GM12878 (cell line): ENCODE results near the gene ACTR5. TPM values are rescaled to one million over a fixed set of nuclear protein-coding genes. Genes with fewer than 3 reads are reported as not detected.

Source experiments
- ATAC-seq: fragments of 200-7000 bp; cut with Tn5 transposase; 3 replicates; pipeline ENCODE4 v1.9.1; 2020; ENCODE audit warnings: mild to moderate bottlenecking, moderate library complexity
- BruUV-seq: library from RNA; stranded (reverse); fragments of 400-500 nt; replicated peaks from 2 replicates; lab custom pipeline; 2021; lab: Mats Ljungman, UMichigan
- CTCF ChIA-PET: fragments of 300-600 bp; sonication (Branson Sonifier 250); formaldehyde crosslinking; extraction: SDS; loops from one replicate; lab custom pipeline; 2021; ENCODE audit warnings: inconsistent platforms; lab: Yijun Ruan, JAX
- POLR2A ChIA-PET: fragments of 350-600 bp; formaldehyde crosslinking; extraction: SDS; loops from one replicate; lab custom pipeline; 2021; ENCODE audit warnings: inconsistent platforms; lab: Charles Lee
- RAD21 ChIA-PET: fragments of 300-600 bp; sonication (Branson Sonifier 250); formaldehyde crosslinking; loops from one replicate; lab custom pipeline; 2023; ENCODE audit warnings: antibody characterized with exemption; ENCODE audit not compliant: unreplicated experiment; lab: Charles Lee
- SMC1A ChIA-PET: fragments of 300-600 bp; sonication (Branson Sonifier 250); formaldehyde crosslinking; loops from one replicate; lab custom pipeline; 2023; ENCODE audit not compliant: unreplicated experiment, uncharacterized antibody; lab: Charles Lee
- DNase-seq: peaks from one replicate; pipeline ENCODE4 v3.0.0-alpha.2; 2011; ENCODE audit warnings: low read depth, low spot score
- FAIRE-seq: peaks from 3 replicates; lab custom pipeline; 2011; peaks lifted over from hg19 to GRCh38; lab: Jason Lieb, UNC
- H2AFZ ChIP-seq: 2 replicates; pipeline ENCODE4 v1.6.0; 2011; ENCODE audit warnings: low read depth, low read length, control low read depth; ENCODE audit not compliant: control insufficient read depth
- H3K27ac ChIP-seq: 2 replicates; pipeline ENCODE4 v1.5.1; 2011; ENCODE audit warnings: control low read depth; ENCODE audit not compliant: control insufficient read depth, insufficient read depth
- H3K27me3 ChIP-seq, 2 experiments: replicated peaks in 1 of 2; 2 replicates each; pipeline versions ENCODE4 v1.6.0 to v1.6.1; 2011; ENCODE audit warnings: low read length in 1 of 2; ENCODE audit not compliant: control insufficient read depth in 2 of 2, insufficient read depth in 2 of 2
- H3K36me3 ChIP-seq, 2 experiments: 2 replicates each; pipeline ENCODE4 v1.5.1; 2011; ENCODE audit warnings: low read length in 1 of 2; ENCODE audit not compliant: control insufficient read depth in 2 of 2, insufficient read depth in 2 of 2
- H3K4me1 ChIP-seq: 2 replicates; pipeline ENCODE4 v1.6.1; 2011; ENCODE audit warnings: mild to moderate bottlenecking, low read length, moderate library complexity, mixed read lengths; ENCODE audit not compliant: control insufficient read depth, insufficient read depth
- H3K4me2 ChIP-seq: 2 replicates; pipeline ENCODE4 v1.6.0; 2011; ENCODE audit warnings: control low read depth; ENCODE audit not compliant: control insufficient read depth, insufficient read depth
- H3K4me3 ChIP-seq: fragments of 200-600 bp; sonication (generic); 2 replicates; pipeline ENCODE4 v1.5.1; 2016
- H3K79me2 ChIP-seq: 2 replicates; pipeline ENCODE4 v1.6.0; 2011; ENCODE audit warnings: low read length; ENCODE audit not compliant: control insufficient read depth, insufficient read depth
- H3K9ac ChIP-seq: 2 replicates; pipeline ENCODE4 v1.8.0; 2011; ENCODE audit warnings: low read length, control low read depth, mixed read lengths; ENCODE audit not compliant: control insufficient read depth, insufficient read depth
- H3K9me3 ChIP-seq: replicated peaks from 3 replicates; pipeline ENCODE4 v1.5.1; 2011; ENCODE audit warnings: mild to moderate bottlenecking, low read length; ENCODE audit not compliant: control insufficient read depth, insufficient read depth
- H4K20me1 ChIP-seq: 2 replicates; pipeline ENCODE4 v1.6.0; 2011; ENCODE audit not compliant: control insufficient read depth, insufficient read depth
- BCL11A ChIP-seq: IDR thresholded peaks from 2 replicates; pipeline ENCODE4 v1.6.1; 2011; ENCODE audit warnings: low read depth, low read length
- BHLHE40 ChIP-seq, 2 experiments: fragments of 450-650 bp in 1 of 2; IDR thresholded peaks; 2 replicates each; pipeline ENCODE4 v1.6.1; 2011 to 2017; ENCODE audit warnings: low read depth in 2 of 2, borderline replicate concordance in 1 of 2, improper control_type of control experiment in 1 of 2, low read length in 1 of 2, mild to moderate bottlenecking in 1 of 2
- CBX5 ChIP-seq: sonication (generic); IDR thresholded peaks from 2 replicates; pipeline ENCODE4 v1.6.1; 2016; ENCODE audit warnings: low read depth, moderate library complexity, mild to moderate bottlenecking, inconsistent platforms
- FOXM1 ChIP-seq: IDR thresholded peaks from 2 replicates; pipeline ENCODE4 v1.6.1; 2012; ENCODE audit warnings: low read depth, mild to moderate bottlenecking, inconsistent platforms, low read length, moderate library complexity
- HDAC2 ChIP-seq: fragments of 200-600 bp; sonication (generic); IDR thresholded peaks from 2 replicates; pipeline ENCODE4 v1.6.1; 2017
- HDAC6 ChIP-seq: fragments of 200-600 bp; sonication (generic); IDR thresholded peaks from one replicate; pipeline ENCODE4 v1.8.0; 2017; ENCODE audit warnings: antibody characterized with exemption; ENCODE audit not compliant: unreplicated experiment
- HSF1 ChIP-seq: fragments of 150-350 bp; IDR thresholded peaks from 2 replicates; pipeline ENCODE4 v1.6.1; 2014; ENCODE audit warnings: mild to moderate bottlenecking, low read depth, low read length
- NFIC ChIP-seq: IDR thresholded peaks from 2 replicates; pipeline ENCODE4 v1.6.1; 2012; ENCODE audit warnings: low read depth, mild to moderate bottlenecking, inconsistent platforms, low read length, moderate library complexity
- NFXL1 ChIP-seq: fragments of 450-650 bp; IDR thresholded peaks from 2 replicates; pipeline ENCODE4 v1.6.1; 2017; ENCODE audit warnings: antibody characterized with exemption, mild to moderate bottlenecking, borderline replicate concordance
- NFYB ChIP-seq: IDR thresholded peaks from 2 replicates; pipeline ENCODE4 v1.6.1; 2011; ENCODE audit warnings: low read depth, mild to moderate bottlenecking, low read length, improper control_type of control experiment, moderate library complexity; ENCODE audit not compliant: insufficient read depth
- NRF1 ChIP-seq: conservative IDR thresholded peaks from 2 replicates; pipeline ENCODE4 v1.6.1; 2011; ENCODE audit warnings: mild to moderate bottlenecking, low read depth, low read length, improper control_type of control experiment
- PAX5 ChIP-seq: IDR thresholded peaks from 2 replicates; pipeline ENCODE4 v1.6.1; 2011; ENCODE audit warnings: low read depth, low read length, borderline replicate concordance
- PAX8 ChIP-seq: fragments of 450-650 bp; IDR thresholded peaks from 2 replicates; pipeline ENCODE4 v1.6.1; 2017; ENCODE audit warnings: mild to moderate bottlenecking, moderate library complexity
- POLR2A ChIP-seq: IDR thresholded peaks from 2 replicates; pipeline ENCODE4 v1.6.1; 2011; ENCODE audit warnings: low read depth, mild to moderate bottlenecking, low read length
- POLR2AphosphoS2 ChIP-seq: IDR thresholded peaks from 2 replicates; pipeline ENCODE4 v1.6.1; 2011; ENCODE audit warnings: low read depth, mild to moderate bottlenecking, low read length, improper control_type of control experiment, moderate library complexity
- RB1 ChIP-seq: fragments of 450-650 bp; formaldehyde crosslinking; IDR thresholded peaks from 2 replicates; pipeline ENCODE4 v1.6.1; 2017; ENCODE audit warnings: mild to moderate bottlenecking, borderline replicate concordance
- RUNX3 ChIP-seq: IDR thresholded peaks from 2 replicates; pipeline ENCODE4 v1.6.1; 2012; ENCODE audit warnings: low read length, inconsistent platforms
- SIX5 ChIP-seq: IDR thresholded peaks from 2 replicates; pipeline ENCODE4 v1.6.1; 2011; ENCODE audit warnings: mild to moderate bottlenecking, low read depth, low read length, moderate library complexity; ENCODE audit not compliant: severe bottlenecking
- SREBF2 ChIP-seq: IDR thresholded peaks from 2 replicates; pipeline ENCODE4 v1.6.1; 2012; ENCODE audit warnings: mild to moderate bottlenecking, low read length
- SUZ12 ChIP-seq: fragments of 200-600 bp; sonication (generic); IDR thresholded peaks from one replicate; pipeline ENCODE4 v1.6.1; 2018; ENCODE audit warnings: antibody characterized with exemption, mild to moderate bottlenecking; ENCODE audit not compliant: unreplicated experiment
- TARDBP ChIP-seq: IDR thresholded peaks from 2 replicates; pipeline ENCODE4 v1.6.1; 2016; ENCODE audit warnings: borderline replicate concordance
- ZBTB11 ChIP-seq: fragments of 450-650 bp; formaldehyde crosslinking; IDR thresholded peaks from 2 replicates; pipeline ENCODE4 v1.5.0; 2022; ENCODE audit warnings: mild to moderate bottlenecking, missing genetic modification characterization
- ZSCAN29 ChIP-seq: fragments of 450-650 bp; IDR thresholded peaks from 2 replicates; pipeline ENCODE4 v1.6.1; 2017; ENCODE audit warnings: mild to moderate bottlenecking, moderate library complexity
- WGBS: methylation state at CpG from one replicate; pipeline ENCODE4 v1.1.6; 2016; ENCODE audit warnings: low lambda C conversion rate; ENCODE audit not compliant: insufficient replicate concordance, insufficient coverage; ENCODE audit errors: missing lambda C conversion rate; 5-methylcytosine and 5-hydroxymethylcytosine counted together
- in situ Hi-C: fragments of 300-500 bp; cut with MboI; formaldehyde crosslinking; loops from 9 replicates; pipeline ENCODE4 v1.14.3; 2018; ENCODE audit warnings: mixed read lengths
- intact Hi-C: fragments of 100-400 bp; cut with micrococcal nuclease; formaldehyde crosslinking; loops from one replicate; pipeline ENCODE4 v1.14.2; 2022; ENCODE audit not compliant: unreplicated experiment
- polyA plus RNA-seq, 11 experiments: library from polyadenylated mRNA; depleted of rRNA in 4 of 11; unstranded in 6 of 11; stranded (reverse) in 5 of 11; fragments of >200 nt; fragmentation: Nextera tagmentation in 4 of 11; fragmentation: Illumina TruSeq in 1 of 11; extraction: Ambion mirVana in 4 of 11; extraction: Trizol in 1 of 11; gene quantifications; 1 replicate in 1 of 11; 2 replicates in 10 of 11; pipeline versions ENCODE4 v1.2.1 to v1.2.3, GENCODE V29; 2011 to 2016; ENCODE audit warnings: inconsistent platforms in 2 of 11, missing spikeins in 2 of 11, low read depth in 1 of 11
- total RNA-seq, 4 experiments: library from RNA; depleted of rRNA in 3 of 4; stranded (reverse); fragments of >200 nt in 3 of 4; fragmentation: Illumina TruSeq in 1 of 4; extraction: Trizol in 1 of 4; gene quantifications; 2 replicates each; pipeline versions ENCODE4 v1.2.1 to v1.2.3, GENCODE V29; 2013 to 2021

The ACTR5 gene
- total and polyA plus RNA-seq, 10 of the 15 experiments (the other 5 are each of a cell fraction or from before 2014, with no cell fraction given): 0.52 to 14.7 (median 8.8) TPM

GRCh38 chr20:38706509-38706908 is 41.8 kb upstream of the ACTR5 start (continued):
- TF ChIP-seq ZBTB11 (CRISPR knock-in tag): no peak
- TF ChIP-seq SUZ12: no peak
- TF ChIP-seq POLR2A: no peak
- TF ChIP-seq PAX8: no peak
- no peak for TF ChIP-seq NFYB
- TF ChIP-seq HDAC6: no peak
- TF ChIP-seq NFXL1: no peak
- TF ChIP-seq SREBF2: no peak
- no peak for TF ChIP-seq SIX5
- TF ChIP-seq FOXM1: no peak

GRCh38 chr20:38714308-38714707 is 34.0 kb upstream of the ACTR5 start:
- Histone ChIP-seq H3K27ac (no peak overlapping the region), H3K4me1 (no peaks in the 10 kb centered on the region), H3K4me3 (no peak overlapping the region), H2AFZ (no peak overlapping the region), H3K9ac (no peak overlapping the region), H4K20me1 (no peaks in the 10 kb centered on the region), H3K27me3 (peaks cover 1 to 3% of the 10 kb centered on the region in 2 experiments; a peak in 3 of 4 replicates), H3K9me3 (no peaks in the 10 kb centered on the region), H3K36me3 (no peaks in the 10 kb centered on the region), H3K79me2 (no peaks in the 10 kb centered on the region), H3K4me2 (no peak overlapping the region)
- intact Hi-C loops: no loop called here
- DNase-seq (no peak), FAIRE-seq (no peak), ATAC-seq (no peak)
- WGBS: 9% methylated on average over 6 of the region's 6 CpGs
- ChIA-PET POLR2A (interaction anchor here (0.6 kb wide), 1 partner anchor 48 kb away, joined by 3 read pairs; no protein-coding TSS in a partner anchor), CTCF (interaction anchor here (1.5 kb wide), 1 partner anchor 37 kb away, joined by 6 read pairs; no protein-coding TSS in a partner anchor), RAD21 (no interaction called here), SMC1A (no interaction called here)
- in situ Hi-C loops: no loop called here
- no TSS peak for BruUV-seq
- TF ChIP-seq ZSCAN29: no peak
- no peak for TF ChIP-seq POLR2A
- no peak for TF ChIP-seq NRF1
- TF ChIP-seq BHLHE40 (IDR thresholded peaks at IDR 0.05; ENCODE audit: borderline replicate concordance in 1 of 2, low read depth in 2 of 2, low read length in 1 of 2): no peak
- TF ChIP-seq RUNX3: no peak
- no peak for TF ChIP-seq TARDBP
- no peak for TF ChIP-seq NFIC
- no peak for TF ChIP-seq POLR2AphosphoS2
- no peak for TF ChIP-seq RB1
- no peak for TF ChIP-seq HDAC2
- TF ChIP-seq HSF1: no peak
- TF ChIP-seq BCL11A: no peak
- no peak for TF ChIP-seq PAX5
- TF ChIP-seq CBX5: no peak
